Hepatocyte (in vitro differentiated cells): ENCODE measurements around the gene CDH18. TPM values are rescaled to one million over a fixed set of nuclear protein-coding genes. Genes with fewer than 3 reads are reported as not detected.

Experiments
- DNase-seq: peaks from one replicate; pipeline ENCODE4 v3.0.0-alpha.2; 2016; ENCODE audit warnings: low spot score
- H2AFZ ChIP-seq: fragments of 200-600 bp; sonication (generic); 2 replicates; pipeline ENCODE4 v1.6.0; 2016; ENCODE audit warnings: antibody characterized with exemption, mild to moderate bottlenecking
- H3K27ac ChIP-seq: fragments of 200-600 bp; sonication (generic); 2 replicates; pipeline ENCODE4 v1.5.1; 2016; ENCODE audit warnings: mild to moderate bottlenecking
- H3K27me3 ChIP-seq: fragments of 200-600 bp; sonication (generic); 2 replicates; pipeline ENCODE4 v1.6.1; 2016
- H3K36me3 ChIP-seq: fragments of 200-600 bp; sonication (generic); replicated peaks from 2 replicates; pipeline ENCODE4 v1.5.1; 2016; ENCODE audit warnings: low read depth; ENCODE audit not compliant: insufficient read depth
- H3K4me1 ChIP-seq: fragments of 200-600 bp; sonication (generic); 2 replicates; pipeline ENCODE4 v1.5.1; 2016; ENCODE audit warnings: mild to moderate bottlenecking, moderate library complexity; ENCODE audit not compliant: insufficient read depth
- H3K4me2 ChIP-seq: fragments of 200-600 bp; sonication (generic); 2 replicates; pipeline ENCODE4 v1.6.0; 2016
- H3K4me3 ChIP-seq: fragments of 200-600 bp; sonication (generic); 2 replicates; pipeline ENCODE4 v1.5.1; 2016; ENCODE audit warnings: mild to moderate bottlenecking
- H3K79me2 ChIP-seq: fragments of 200-600 bp; sonication (generic); 2 replicates; pipeline ENCODE4 v1.6.0; 2017; ENCODE audit warnings: mild to moderate bottlenecking
- H3K9me2 ChIP-seq: fragments of 200-600 bp; sonication (generic); replicated peaks from 2 replicates; pipeline ENCODE4 v1.6.0; 2017; ENCODE audit warnings: mild to moderate bottlenecking; ENCODE audit not compliant: insufficient read depth
- H3K9me3 ChIP-seq: fragments of 200-600 bp; sonication (generic); 2 replicates; pipeline ENCODE4 v1.5.1; 2016; ENCODE audit warnings: low read depth, mild to moderate bottlenecking
- H4K20me1 ChIP-seq: fragments of 200-600 bp; sonication (generic); 2 replicates; pipeline ENCODE4 v1.6.0; 2016; ENCODE audit warnings: mild to moderate bottlenecking; ENCODE audit not compliant: insufficient read depth, poor library complexity, severe bottlenecking
- EZH2 ChIP-seq: fragments of 200-600 bp; sonication (generic); IDR thresholded peaks from 2 replicates; pipeline ENCODE4 v1.6.1; 2016; ENCODE audit warnings: antibody characterized with exemption, mild to moderate bottlenecking, borderline replicate concordance
- EZH2phosphoT487 ChIP-seq: fragments of 200-600 bp; sonication (generic); IDR thresholded peaks from one replicate; pipeline ENCODE4 v1.6.1; 2018; ENCODE audit warnings: antibody characterized with exemption, mild to moderate bottlenecking, low read depth, moderate library complexity; ENCODE audit not compliant: unreplicated experiment, severe bottlenecking
- WGBS: methylation state at CpG from one replicate; pipeline ENCODE4 v1.1.6; 2016; ENCODE audit warnings: low lambda C conversion rate; ENCODE audit errors: missing lambda C conversion rate; 5-methylcytosine and 5-hydroxymethylcytosine counted together
- polyA plus RNA-seq: library from polyadenylated mRNA; unstranded; fragments of >200 nt; fragmentation: Nextera tagmentation; extraction: Ambion mirVana; gene quantifications from 2 replicates; pipeline ENCODE4 v1.2.1, GENCODE V29; 2016
- total RNA-seq: library from RNA; depleted of rRNA; stranded (reverse); fragments of >200 nt; gene quantifications from 2 replicates; pipeline ENCODE4 v1.2.3, GENCODE V29; 2014
- TF ChIP-seq, protein P1 (sequence below): fragments of 200-600 bp; sonication (generic); IDR thresholded peaks from 2 replicates; pipeline ENCODE4 v1.5.1; 2016; ENCODE audit warnings: antibody characterized with exemption, mild to moderate bottlenecking; ENCODE audit not compliant: poor library complexity

Gene CDH18
- total and polyA plus RNA-seq, 2 experiments from 2014 or later, result 0.71 to 1.5 TPM

DNA sequence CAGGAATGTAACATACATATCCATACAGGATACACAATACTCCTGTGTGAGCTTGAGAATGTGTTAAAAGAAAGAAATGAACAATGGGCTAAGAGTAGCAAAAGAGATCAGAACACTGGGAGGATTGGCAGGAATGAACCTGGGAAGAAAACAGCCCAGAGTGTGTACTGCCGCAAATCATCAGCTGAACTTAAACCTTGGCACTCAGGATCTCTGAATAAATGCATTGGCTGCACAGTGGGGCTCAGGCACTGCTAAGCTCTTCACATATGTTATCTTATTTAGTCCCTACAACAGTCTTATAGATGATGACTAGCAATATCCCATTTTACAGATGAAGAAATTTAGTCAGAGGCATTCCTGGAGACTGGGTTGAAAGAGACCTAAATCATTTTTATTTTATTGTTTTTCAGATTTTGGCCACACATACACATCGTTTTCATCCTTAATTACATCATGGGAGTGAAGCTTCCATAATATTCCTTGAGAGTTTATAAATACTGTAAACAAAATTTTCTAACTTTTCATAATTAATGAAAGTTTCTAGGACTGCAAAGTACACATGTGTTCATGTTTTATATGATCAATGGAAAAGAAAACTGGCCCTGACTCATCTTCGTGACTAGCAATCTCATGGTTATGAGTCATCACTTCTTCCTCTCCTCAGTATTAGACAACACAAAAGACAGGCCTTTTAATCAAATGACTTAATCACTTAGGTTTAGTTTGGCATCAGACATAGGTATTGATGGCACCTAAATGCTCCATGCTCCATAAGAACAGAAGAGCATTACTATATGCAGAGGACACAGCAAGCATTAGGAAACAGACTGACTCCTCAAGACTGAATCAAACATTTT, 59.2 kb downstream of the CDH18 start:
- DNase-seq, result peak; percentile 53
- H3K9me2 ChIP-seq, result no peaks in the 10 kb centered on the region
- no peaks in the 10 kb centered on the region for H3K79me2 ChIP-seq
- H3K4me3 ChIP-seq, result no peak overlapping the region
- H3K27me3 ChIP-seq, result no peaks in the 10 kb centered on the region
- H2AFZ ChIP-seq, result no peak overlapping the region
- no peaks in the 10 kb centered on the region for H3K36me3 ChIP-seq
- H3K4me1 ChIP-seq, result peaks cover 13% of the 10 kb centered on the region
- H3K9me3 ChIP-seq, result no peaks in the 10 kb centered on the region
- H3K4me2 ChIP-seq, result no peak overlapping the region
- H3K27ac ChIP-seq, result peak overlapping the region; percentile 42
- TF ChIP-seq, protein P1, sequence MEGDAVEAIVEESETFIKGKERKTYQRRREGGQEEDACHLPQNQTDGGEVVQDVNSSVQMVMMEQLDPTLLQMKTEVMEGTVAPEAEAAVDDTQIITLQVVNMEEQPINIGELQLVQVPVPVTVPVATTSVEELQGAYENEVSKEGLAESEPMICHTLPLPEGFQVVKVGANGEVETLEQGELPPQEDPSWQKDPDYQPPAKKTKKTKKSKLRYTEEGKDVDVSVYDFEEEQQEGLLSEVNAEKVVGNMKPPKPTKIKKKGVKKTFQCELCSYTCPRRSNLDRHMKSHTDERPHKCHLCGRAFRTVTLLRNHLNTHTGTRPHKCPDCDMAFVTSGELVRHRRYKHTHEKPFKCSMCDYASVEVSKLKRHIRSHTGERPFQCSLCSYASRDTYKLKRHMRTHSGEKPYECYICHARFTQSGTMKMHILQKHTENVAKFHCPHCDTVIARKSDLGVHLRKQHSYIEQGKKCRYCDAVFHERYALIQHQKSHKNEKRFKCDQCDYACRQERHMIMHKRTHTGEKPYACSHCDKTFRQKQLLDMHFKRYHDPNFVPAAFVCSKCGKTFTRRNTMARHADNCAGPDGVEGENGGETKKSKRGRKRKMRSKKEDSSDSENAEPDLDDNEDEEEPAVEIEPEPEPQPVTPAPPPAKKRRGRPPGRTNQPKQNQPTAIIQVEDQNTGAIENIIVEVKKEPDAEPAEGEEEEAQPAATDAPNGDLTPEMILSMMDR, result no peak
- no peak for TF ChIP-seq EZH2
- TF ChIP-seq EZH2phosphoT487, result no peak
- no peaks in the 10 kb centered on the region for H4K20me1 ChIP-seq
- 74% methylated on average over 3 of the region's 3 CpGs for WGBS

DNA sequence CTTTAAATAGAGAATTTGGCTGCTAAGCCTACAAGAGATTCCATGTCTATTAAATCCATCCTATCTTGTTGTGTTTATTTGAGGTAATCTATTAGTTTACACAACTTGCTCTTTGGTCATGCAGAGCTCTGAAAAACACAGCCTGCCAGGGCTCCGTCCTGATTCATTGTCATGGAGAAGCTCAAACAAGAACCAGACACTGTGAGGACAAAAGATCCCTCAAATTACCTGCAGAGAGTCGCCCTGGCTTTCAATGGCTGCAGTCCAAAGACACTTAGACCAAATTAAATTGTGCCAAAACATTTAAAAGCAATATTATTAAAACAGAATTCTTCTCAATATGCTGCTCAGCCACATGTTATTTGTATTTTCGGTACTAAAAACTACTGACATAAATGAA, 60.1 kb downstream of the CDH18 start:
- no peak overlapping the region for H3K4me3 ChIP-seq

DNA sequence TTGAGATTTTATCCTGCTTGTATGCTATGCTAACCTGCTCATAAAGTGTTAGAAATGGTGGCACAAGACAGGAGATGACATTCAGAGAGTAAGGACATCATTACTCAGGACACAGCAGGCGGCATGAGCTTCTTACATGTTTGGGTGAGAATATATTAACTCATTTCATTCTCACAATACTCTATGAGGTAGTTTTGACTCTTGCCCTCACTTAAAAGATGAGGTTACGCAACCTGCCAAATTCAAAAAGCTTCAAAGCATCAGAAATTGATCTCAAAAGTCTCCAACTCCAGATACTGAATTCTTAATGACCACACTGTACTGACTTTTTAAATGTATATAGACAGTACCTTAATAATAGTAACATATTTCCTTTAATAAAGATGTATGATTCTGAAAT, 60.8 kb downstream of the CDH18 start:
- Histone ChIP-seq H2AFZ (no peak overlapping the region), H3K36me3 (no peaks in the 10 kb centered on the region), H3K27ac (no peak overlapping the region), H3K4me1 (peaks cover 13% of the 10 kb centered on the region), H3K27me3 (no peaks in the 10 kb centered on the region), H4K20me1 (no peaks in the 10 kb centered on the region), H3K9me2 (no peaks in the 10 kb centered on the region), H3K4me2 (no peak overlapping the region), H3K79me2 (no peaks in the 10 kb centered on the region), H3K4me3 (no peak overlapping the region), H3K9me3 (no peaks in the 10 kb centered on the region)
- TF ChIP-seq EZH2, result no peak
- no peak for TF ChIP-seq EZH2phosphoT487
- TF ChIP-seq, protein P1, result no peak
- no peak for DNase-seq
- WGBS, result 42% methylated on average over 2 of the region's 2 CpGs

More for the DNA sequence above, 60.1 kb downstream of the CDH18 start:
- H3K9me2 ChIP-seq, result no peaks in the 10 kb centered on the region
- H3K9me3 ChIP-seq, result no peaks in the 10 kb centered on the region
- H3K4me2 ChIP-seq, result peak overlapping the region; percentile 14
- 21% methylated on average over 3 of the region's 3 CpGs for WGBS
- peaks cover 13% of the 10 kb centered on the region for H3K4me1 ChIP-seq
- no peaks in the 10 kb centered on the region for H3K27me3 ChIP-seq
- peak; percentile 42 for DNase-seq
- H3K27ac ChIP-seq, result peak overlapping the region; percentile 42
- TF ChIP-seq EZH2 (no peak), EZH2phosphoT487 (no peak)
- TF ChIP-seq, protein P1, result no peak
- H2AFZ ChIP-seq, result no peak overlapping the region
- H4K20me1 ChIP-seq, result no peaks in the 10 kb centered on the region
- no peaks in the 10 kb centered on the region for H3K36me3 ChIP-seq
- no peaks in the 10 kb centered on the region for H3K79me2 ChIP-seq
